Activated gamma-delta T cell treated with Interleukin-2 at 50 U/mL for 16 hours (primary cell): ENCODE results near the gene PAGR1.
A peak's percentile ranks its signal among the peaks of the same experiment; 100 is the strongest.
"Not testable (repeated sequence)": the region's sequence is repeated elsewhere in the genome, so short reads cannot be mapped to it uniquely, and the experiment has no call there.

Experiments
- DNase-seq: peaks from one replicate; pipeline ENCODE4 v3.0.0-alpha.2; 2020

The PAGR1 gene

GRCh38 chr16:29815793-29816693, at the start of gene PAGR1:
TSS of gene PAGR1 (plus strand) at chr16:29816152. CDS start at chr16:29816526, 374 bp downstream.
- DNase-seq = peak; percentile 97

- DNase-seq = no peak
These were observed 49.4 kb upstream of the PAGR1 start for GRCh38 chr16:29766571-29766970.

GRCh38 chr16:29767062-29767461, 48.9 kb upstream of the PAGR1 start:
- DNase-seq = no peak

- DNase-seq = no peak
These were observed 46.4 kb upstream of the PAGR1 start for GRCh38 chr16:29769507-29769906.

GRCh38 chr16:29770250-29770929, 45.6 kb upstream of the PAGR1 start:
- no peak for DNase-seq

- DNase-seq = not testable (repeated sequence)
These were observed 43.6 kb upstream of the PAGR1 start for GRCh38 chr16:29772330-29772729.

- no peak for DNase-seq
These were observed 41.2 kb upstream of the PAGR1 start for GRCh38 chr16:29774730-29775129.

- no peak for DNase-seq
These were observed 40.1 kb upstream of the PAGR1 start for GRCh38 chr16:29775742-29776408.

GRCh38 chr16:29777576-29778350, 38.2 kb upstream of the PAGR1 start, which contains the start of gene ZG16:
TSS of gene ZG16 (plus strand) at chr16:29778256. CDS start at chr16:29779267, 1,011 bp downstream.
- no peak for DNase-seq

- no peak for DNase-seq
These were observed 36.5 kb upstream of the PAGR1 start for GRCh38 chr16:29779474-29779873.

- not testable (repeated sequence) for DNase-seq
These were observed 32.6 kb upstream of the PAGR1 start for GRCh38 chr16:29783094-29783953.

- DNase-seq = no peak
These were observed 31.8 kb upstream of the PAGR1 start for GRCh38 chr16:29784157-29784556.

- DNase-seq = peak; percentile 75
These were observed 31.0 kb upstream of the PAGR1 start for GRCh38 chr16:29784901-29785500.

GRCh38 chr16:29787155-29787554, 28.8 kb upstream of the PAGR1 start:
- DNase-seq = not testable (repeated sequence)

- DNase-seq = no peak
These were observed 26.2 kb upstream of the PAGR1 start for GRCh38 chr16:29789775-29790182.

GRCh38 chr16:29790183-29790948, 25.6 kb upstream of the PAGR1 start, which contains the start of gene KIF22:
TSS of gene KIF22 (plus strand) at chr16:29790751. CDS start at chr16:29790760, 9 bp downstream.
- DNase-seq = peak; percentile 100

- DNase-seq = no peak
These were observed 24.8 kb upstream of the PAGR1 start for GRCh38 chr16:29790949-29791844.

- DNase-seq = no peak
These were observed 23.8 kb upstream of the PAGR1 start for GRCh38 chr16:29791845-29792807.
